K562 (cell line): ENCODE measurements around the gene FAM240A.
"Not testable (repeated sequence)": the region's sequence is repeated elsewhere in the genome, so short reads cannot be mapped to it uniquely, and the experiment has no call there.

Source experiments
- CBX5 ChIP-seq: IDR thresholded peaks from 2 replicates; pipeline ENCODE4 v1.6.1; 2014; ENCODE audit warnings: low read depth, borderline replicate concordance
- CTCF ChIP-seq, 3 experiments: IDR thresholded peaks in 2 of 3; conservative IDR thresholded peaks in 1 of 3; 2 replicates each; pipeline ENCODE4 v1.5.1; 2011 to 2012; ENCODE audit warnings: low read length in 3 of 3, mild to moderate bottlenecking in 3 of 3, control low read depth in 2 of 3, improper control_type of control experiment in 1 of 3, inconsistent platforms in 1 of 3, low read depth in 1 of 3, mixed read lengths in 1 of 3, moderate library complexity in 1 of 3; ENCODE audit not compliant: insufficient read depth in 2 of 3
- E2F3 ChIP-seq: fragments of 250-450 bp; sonication (Bioruptor Pico); IDR thresholded peaks from 2 replicates; pipeline ENCODE4 v1.4.0; 2020; ENCODE audit warnings: mild to moderate bottlenecking
- ESRRA ChIP-seq: fragments of 450-650 bp; IDR thresholded peaks from 2 replicates; pipeline ENCODE4 v1.6.1; 2014; ENCODE audit warnings: low read depth, mild to moderate bottlenecking, moderate library complexity, borderline replicate concordance
- EZH2 ChIP-seq: IDR thresholded peaks from 2 replicates; pipeline ENCODE4 v1.6.1; 2012; ENCODE audit warnings: low read depth, mild to moderate bottlenecking, inconsistent platforms, low read length, borderline replicate concordance
- FOXM1 ChIP-seq, 2 experiments: fragments of 450-650 bp in 1 of 2; sonication (generic) in 1 of 2; formaldehyde crosslinking in 1 of 2; IDR thresholded peaks; 2 replicates each; pipeline versions ENCODE4 v1.6.1 to v1.9.0; 2017 to 2022; ENCODE audit warnings: low read depth in 2 of 2, mild to moderate bottlenecking in 2 of 2, missing genetic modification reagents in 1 of 2, moderate library complexity in 1 of 2
- POLR2AphosphoS5 ChIP-seq: IDR thresholded peaks from 2 replicates; pipeline ENCODE4 v1.6.1; 2011; ENCODE audit warnings: mild to moderate bottlenecking, low read depth, low read length, moderate library complexity; ENCODE audit not compliant: control insufficient read depth, insufficient read depth
- RFX5 ChIP-seq: IDR thresholded peaks from 2 replicates; pipeline ENCODE4 v1.6.1; 2011; ENCODE audit warnings: low read depth, mild to moderate bottlenecking, improper control_type of control experiment, low read length

GRCh38 chr3:46577580-46578249 lies 34.6 kb upstream of the FAM240A start:
- not testable (repeated sequence) for TF ChIP-seq E2F3 (CRISPR knock-in tag); CTCF (IDR thresholded peaks at IDR 0.05 in 2 of 3, conservative IDR thresholded peaks at IDR 0.05 in 1 of 3; ENCODE audit: insufficient read depth in 2 of 3, low read depth in 1 of 3, low read length in 3 of 3); CBX5; RFX5; ESRRA; FOXM1 (IDR thresholded peaks at IDR 0.05; ENCODE audit: low read depth); FOXM1 (CRISPR knock-in tag; IDR thresholded peaks at IDR 0.05; ENCODE audit: low read depth); EZH2; POLR2AphosphoS5
